Stimulated activated CD4-positive, alpha-beta T cell treated with anti-CD3 and anti-CD28 coated beads, Interleukin-2, amount 100 ng/mL, for 48 hours (primary cell): ENCODE results near the gene MNT.
A peak's percentile ranks its signal among the peaks of the same experiment; 100 is the strongest.

ENCODE experiments used
- DNase-seq, 2 donors: peaks; one replicate each; pipeline ENCODE4 v3.0.0-alpha.2; 2020

MNT gene

DNA sequence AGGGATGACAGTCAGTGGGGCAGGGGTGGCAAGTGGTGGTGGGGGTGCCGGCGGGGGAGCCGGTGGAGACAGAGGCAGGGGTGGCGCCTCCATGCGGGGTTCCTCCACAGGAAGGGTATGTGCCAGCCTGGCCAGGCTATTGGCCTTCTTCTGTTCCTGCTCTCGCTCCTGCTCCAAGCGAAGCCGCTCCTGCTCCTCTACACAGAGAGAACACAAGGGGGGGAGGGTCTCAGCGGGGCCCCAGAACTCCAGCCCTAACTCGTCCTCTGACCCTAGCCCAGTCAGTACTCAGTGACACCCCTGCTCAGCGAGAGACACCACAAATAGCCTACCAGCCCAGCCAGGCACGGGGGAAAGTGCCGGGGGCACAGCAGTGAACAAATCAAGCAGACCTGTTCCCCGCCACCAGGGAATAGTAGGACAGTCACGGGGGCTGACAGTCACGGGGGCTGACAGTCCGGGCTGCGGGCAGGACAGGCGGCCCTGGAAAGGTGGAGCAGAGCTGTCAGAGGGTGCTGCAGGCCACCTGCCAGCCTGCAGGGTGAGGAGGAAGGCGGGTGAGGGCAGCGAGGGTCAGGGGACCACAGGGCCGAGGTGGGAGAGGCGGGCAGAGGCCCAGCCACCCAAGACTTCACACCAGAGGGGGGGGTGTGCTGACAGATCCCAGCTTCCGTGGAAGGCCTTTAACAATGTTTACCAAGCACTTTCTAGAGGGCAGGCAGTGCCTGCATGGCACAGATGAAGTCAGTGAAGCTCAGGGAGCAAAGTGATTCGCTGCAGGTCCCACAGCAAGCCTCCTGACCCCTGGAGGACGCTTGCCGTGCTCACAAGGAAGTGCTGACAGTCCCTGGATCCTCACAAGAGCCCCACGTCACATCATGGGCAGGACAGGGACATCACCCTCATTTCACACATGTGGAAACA lies 5.3 kb downstream of the MNT start:
- no peak for DNase-seq

- no peak for DNase-seq
Observed at GRCh38 chr17:2394775-2395201, 6.1 kb downstream of the MNT start.

- DNase-seq = no peak
Observed at GRCh38 chr17:2393954-2394749, 6.7 kb downstream of the MNT start.

- peak; percentile 83 to 89 for DNase-seq
Observed at GRCh38 chr17:2393174-2393953, 7.5 kb downstream of the MNT start.

- peak; percentile 98 to 99 for DNase-seq
Observed at GRCh38 chr17:2392252-2393173, 8.3 kb downstream of the MNT start.

GRCh38 chr17:2391597-2392251 lies 9.1 kb downstream of the MNT start:
- no peak for DNase-seq

DNA sequence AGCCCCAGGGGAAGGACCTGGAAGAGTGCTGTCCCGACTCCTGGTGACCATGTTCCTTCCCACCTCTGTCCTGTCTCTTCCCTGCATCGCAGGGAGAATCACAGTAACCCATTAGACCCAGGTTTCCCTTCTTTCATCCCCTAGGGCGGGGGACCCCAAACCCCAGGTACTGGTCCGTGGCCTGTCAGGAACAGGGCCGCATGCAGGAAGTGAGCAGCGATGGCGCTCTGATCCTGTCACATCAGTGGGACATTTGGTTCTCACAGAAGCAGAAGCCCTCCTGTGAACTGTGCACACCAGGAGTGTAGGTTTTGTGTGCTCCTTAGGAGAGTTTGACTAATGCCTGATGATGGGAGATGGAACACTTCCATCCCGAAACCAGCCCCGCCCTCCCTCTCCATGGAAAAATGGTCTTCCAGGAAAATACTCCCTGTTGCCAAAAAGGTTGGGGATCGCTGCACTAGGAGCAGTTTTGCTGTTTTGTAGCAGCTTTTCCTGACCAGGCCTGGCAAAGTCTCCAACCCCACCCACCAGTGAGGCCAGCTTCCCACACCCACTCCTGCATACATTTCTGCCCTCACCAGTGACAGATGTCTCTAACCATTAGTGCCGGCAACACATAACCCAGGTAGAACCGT lies 10.5 kb downstream of the MNT start:
- DNase-seq = no peak

- no peak for DNase-seq
Observed at GRCh38 chr17:2388683-2389055, 12.2 kb downstream of the MNT start.

- no peak for DNase-seq
Observed at GRCh38 chr17:2388020-2388682, 12.7 kb downstream of the MNT start.

DNA sequence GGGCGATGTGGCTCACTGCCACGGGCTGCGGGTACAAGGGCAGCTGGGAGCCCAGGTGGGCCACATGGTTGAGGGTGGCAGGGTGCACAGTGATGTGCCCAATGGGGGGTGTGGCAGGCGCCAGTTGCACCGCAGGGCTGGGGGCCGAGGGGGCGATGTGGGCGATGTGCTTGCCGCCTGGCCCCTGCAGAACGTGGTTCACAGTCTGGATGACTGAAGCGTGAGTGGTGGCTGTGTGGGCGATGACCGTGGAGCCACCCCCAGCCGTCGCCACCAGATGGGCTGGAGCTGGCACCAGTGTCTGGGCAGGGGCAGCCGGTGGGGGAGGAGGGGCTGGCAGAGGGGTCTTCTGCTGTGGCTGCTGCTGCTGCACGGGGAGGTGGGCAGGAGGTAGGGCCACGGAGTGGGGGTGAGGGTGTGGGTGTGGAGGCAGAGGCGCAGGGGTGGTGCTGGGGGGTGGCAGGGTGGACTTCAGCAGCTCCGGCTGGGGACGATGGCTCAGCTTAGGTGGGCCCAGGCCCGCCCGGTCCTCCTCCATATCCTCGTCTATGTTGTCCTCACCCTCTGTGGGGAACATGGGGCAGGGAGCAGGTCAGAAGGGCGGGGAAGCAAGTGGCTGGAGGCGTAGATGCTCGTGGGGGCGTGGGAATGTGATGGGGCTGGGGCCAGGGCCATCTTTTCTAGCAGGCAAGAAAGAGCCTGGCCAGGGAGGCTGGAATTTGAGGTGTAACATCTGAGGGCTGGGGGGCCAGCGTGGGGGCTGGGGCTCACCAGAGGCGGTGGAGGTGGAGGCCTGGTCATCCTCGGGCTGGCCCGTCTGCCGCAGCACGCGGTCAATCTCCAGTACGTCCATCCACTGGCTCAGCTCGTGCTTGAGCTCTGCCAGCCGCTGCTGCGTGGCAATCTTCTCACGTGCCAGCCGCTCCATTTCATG lies 13.5 kb downstream of the MNT start:
- DNase-seq = no peak

DNA sequence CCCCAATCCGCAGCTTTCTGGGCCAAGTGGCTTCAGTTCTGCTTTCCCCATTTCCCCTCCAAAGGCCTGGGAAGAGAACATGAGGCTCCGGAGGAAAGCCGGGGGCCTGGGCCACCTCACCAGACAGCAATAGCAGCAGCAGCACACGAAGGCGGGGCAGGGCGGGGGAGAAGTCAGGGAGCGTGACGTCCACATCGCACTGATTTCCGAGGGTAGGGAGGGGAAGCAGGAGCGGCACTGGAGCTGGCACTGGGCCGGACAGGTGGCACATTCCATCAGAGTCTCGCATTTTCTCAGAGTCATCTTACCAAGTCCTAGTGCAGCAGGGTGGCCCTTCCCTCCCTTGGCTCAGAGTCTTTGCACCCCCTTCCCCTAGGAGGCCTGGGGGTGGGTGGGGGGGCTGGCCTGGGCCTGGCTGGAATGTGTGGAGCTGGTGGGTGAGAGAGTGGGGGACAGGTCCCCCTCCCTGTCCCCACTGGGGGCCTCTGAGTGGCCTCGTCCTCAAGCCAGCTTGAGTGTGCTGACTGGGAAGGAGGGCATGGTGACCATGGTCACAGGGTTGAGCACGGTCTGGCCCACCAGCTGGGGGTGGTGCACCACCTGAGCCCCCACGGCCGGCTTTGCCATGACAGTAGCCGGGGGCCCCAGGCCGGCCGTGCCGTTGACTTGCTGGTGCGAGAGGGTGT lies 14.3 kb downstream of the MNT start:
- no peak for DNase-seq

DNA sequence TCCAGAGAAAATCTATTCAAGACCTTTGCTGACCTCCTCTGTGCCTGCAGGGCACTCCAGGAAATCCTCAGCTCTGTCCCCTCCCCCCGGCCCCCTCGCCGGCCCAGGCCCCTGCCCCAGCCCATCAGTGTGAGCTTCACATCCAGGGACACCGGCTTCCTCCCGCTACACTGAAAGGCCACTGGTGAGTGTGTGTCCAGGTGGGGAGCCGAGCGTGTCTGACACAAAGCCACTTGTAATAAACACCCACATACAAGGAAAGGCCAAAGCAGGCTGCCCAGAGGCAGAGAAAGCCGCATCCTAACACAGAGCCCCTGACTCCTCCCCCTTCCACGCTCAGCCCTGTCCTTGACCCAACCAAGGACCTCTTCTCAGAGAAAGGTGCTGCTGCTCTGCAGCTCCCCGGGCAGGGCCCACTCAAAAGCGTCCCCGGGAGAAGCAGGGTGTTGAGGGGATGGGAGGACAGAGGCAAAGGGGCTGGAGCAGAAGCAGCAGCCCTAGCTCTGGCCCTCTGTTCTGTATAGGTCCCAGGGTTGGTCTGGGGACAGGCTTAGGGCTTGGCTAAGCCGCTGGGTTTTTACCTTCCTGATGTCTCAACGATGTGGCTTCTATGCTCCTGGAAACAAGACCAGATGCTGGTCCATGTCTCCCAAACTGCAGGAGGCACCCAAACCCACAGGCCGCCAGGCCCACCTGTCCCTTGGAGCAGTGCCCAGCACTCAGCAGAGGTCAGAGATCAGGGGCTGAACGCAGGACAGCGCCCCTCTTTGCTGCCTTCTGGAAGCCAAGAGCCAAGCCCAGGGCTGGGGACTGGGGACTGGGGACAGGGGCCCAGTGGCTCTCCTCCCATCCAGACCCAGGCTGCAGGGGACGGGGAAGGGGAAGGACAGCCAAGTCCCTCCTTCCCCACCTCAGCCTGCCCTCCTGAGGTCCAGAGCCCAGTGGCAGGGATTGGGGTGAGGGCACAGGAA lies 15.3 kb downstream of the MNT start:
- DNase-seq = no peak

GRCh38 chr17:2384439-2385127 lies 16.3 kb downstream of the MNT start:
- DNase-seq = no peak

DNA sequence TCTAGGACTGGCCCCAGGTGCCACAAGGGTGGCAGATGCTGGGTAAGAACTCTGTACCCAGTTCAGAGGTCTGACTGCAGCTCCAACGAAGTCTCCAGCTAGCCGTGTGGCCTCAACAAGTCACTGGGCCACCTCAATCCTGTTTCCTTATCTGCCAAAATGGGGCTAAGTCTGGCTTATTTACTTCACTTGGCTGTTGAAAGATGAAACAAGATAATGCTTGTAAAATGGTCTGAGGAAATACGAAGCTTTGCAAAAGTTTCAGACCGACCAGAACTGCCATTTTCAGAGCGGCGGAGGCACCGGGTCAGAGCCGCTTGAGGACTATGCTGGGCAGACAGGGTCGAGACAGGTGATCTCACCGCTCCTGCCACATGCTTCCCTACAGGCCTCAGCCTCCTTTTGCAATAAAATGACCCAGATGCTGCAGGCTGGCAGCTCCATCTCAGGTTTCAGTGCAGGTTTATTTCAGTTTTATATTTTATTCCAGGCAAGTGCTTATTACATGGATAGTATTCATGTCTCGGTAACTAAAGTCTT lies 17.2 kb downstream of the MNT start:
- DNase-seq = no peak

DNA sequence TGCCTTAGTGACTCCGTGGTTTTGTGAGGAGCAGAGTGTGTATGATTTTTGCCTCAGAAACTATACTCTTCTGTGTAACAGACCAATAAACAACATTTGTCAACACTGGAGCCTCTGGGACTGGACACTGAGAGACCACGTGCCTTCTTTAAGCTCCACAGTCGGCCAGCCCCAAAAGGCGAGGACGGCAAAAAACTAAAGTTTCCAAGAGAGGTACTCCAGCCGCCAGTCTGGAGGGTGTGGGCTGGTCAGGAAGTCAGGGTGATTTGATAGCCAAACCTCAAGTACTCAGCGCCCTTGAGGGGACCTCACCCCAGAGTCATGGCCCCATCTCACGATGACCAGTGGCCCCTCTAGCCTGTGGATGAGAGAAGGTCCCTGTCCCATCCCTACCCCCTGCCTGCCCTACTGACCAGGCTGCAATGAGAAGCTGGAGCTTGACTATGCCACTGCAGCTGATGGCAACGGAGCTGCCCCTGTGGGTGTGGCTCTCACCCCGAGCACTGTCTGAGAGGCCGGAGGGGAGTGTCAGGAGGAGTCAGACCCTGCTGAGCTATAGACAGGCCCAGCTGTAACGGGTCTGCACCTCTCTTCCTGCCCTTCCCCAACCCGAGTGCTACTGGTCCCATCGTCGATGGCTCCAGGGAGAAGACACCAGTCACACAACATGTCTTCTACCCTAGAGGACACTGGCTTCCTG lies 19.8 kb downstream of the MNT start:
- no peak for DNase-seq
